ENCODE measurements around the gene TENM3. TPM values are rescaled to one million over a fixed set of nuclear protein-coding genes. Genes with fewer than 3 reads are reported as not detected.
"Not testable (repeated sequence)": the region's sequence is repeated elsewhere in the genome, so short reads cannot be mapped to it uniquely, and the experiment has no call there.

The TENM3 gene
- total RNA-seq, 1 donor from 2014 or later, result 40.4 TPM

- H3K27me3 Mint-ChIP-seq, result peaks cover 15% of the 10 kb centered on the region
These were observed 569.7 kb downstream of the TENM3 start for GRCh38 chr4:182812916-182813315.

GRCh38 chr4:182814065-182814464, 570.9 kb downstream of the TENM3 start:
- not testable (repeated sequence) for H3K9me3 Mint-ChIP-seq (ENCODE audit: low read depth); H3K4me1 Mint-ChIP-seq (ENCODE audit: low read depth); H3K4me3 Mint-ChIP-seq (ENCODE audit: low read depth); H3K27ac Mint-ChIP-seq; DNase-seq (ENCODE audit: low spot score, unreplicated experiment); H3K36me3 Mint-ChIP-seq (ENCODE audit: insufficient read depth)
- H3K27me3 Mint-ChIP-seq, result peaks cover 20% of the 10 kb centered on the region

More at GRCh38 chr4:182812916-182813315, 569.7 kb downstream of the TENM3 start:
- Mint-ChIP-seq H3K4me1 (ENCODE audit: low read depth) (no peaks in the 10 kb centered on the region), H3K27ac (no peak overlapping the region), H3K9me3 (ENCODE audit: low read depth) (peaks cover 9% of the 10 kb centered on the region), H3K4me3 (ENCODE audit: low read depth) (no peak overlapping the region), H3K36me3 (ENCODE audit: insufficient read depth) (peaks cover 3% of the 10 kb centered on the region)
- no peak for TF ChIP-seq CTCF (IDR thresholded peaks at IDR 0.05; ENCODE audit: unreplicated experiment)
- no peak for DNase-seq (ENCODE audit: low spot score, unreplicated experiment)

- Mint-ChIP-seq H3K4me3 (ENCODE audit: low read depth) (no peak overlapping the region), H3K27me3 (peaks cover 25% of the 10 kb centered on the region), H3K9me3 (ENCODE audit: low read depth) (no peaks in the 10 kb centered on the region), H3K36me3 (ENCODE audit: insufficient read depth) (no peaks in the 10 kb centered on the region), H3K4me1 (ENCODE audit: low read depth) (peaks cover 3% of the 10 kb centered on the region), H3K27ac (peak overlapping the region; percentile 42)
- no peak for TF ChIP-seq CTCF (IDR thresholded peaks at IDR 0.05; ENCODE audit: unreplicated experiment)
- DNase-seq (ENCODE audit: low spot score, unreplicated experiment), result no peak
These were observed 575.9 kb downstream of the TENM3 start for GRCh38 chr4:182818926-182819730.

- H3K4me1 Mint-ChIP-seq (ENCODE audit: low read depth), result peaks cover 3% of the 10 kb centered on the region
- no peaks in the 10 kb centered on the region for H3K36me3 Mint-ChIP-seq (ENCODE audit: insufficient read depth)
- peaks cover 25% of the 10 kb centered on the region for H3K27me3 Mint-ChIP-seq
These were observed 576.5 kb downstream of the TENM3 start for GRCh38 chr4:182819751-182820150.

GRCh38 chr4:182822554-182822953, 579.4 kb downstream of the TENM3 start:
- Mint-ChIP-seq H3K9me3 (ENCODE audit: low read depth) (no peaks in the 10 kb centered on the region), H3K4me1 (ENCODE audit: low read depth) (peaks cover 3% of the 10 kb centered on the region), H3K27ac (no peak overlapping the region), H3K4me3 (ENCODE audit: low read depth) (no peak overlapping the region), H3K36me3 (ENCODE audit: insufficient read depth) (no peaks in the 10 kb centered on the region), H3K27me3 (peaks cover 13% of the 10 kb centered on the region)
- TF ChIP-seq CTCF (IDR thresholded peaks at IDR 0.05; ENCODE audit: unreplicated experiment), result no peak
- no peak for DNase-seq (ENCODE audit: low spot score, unreplicated experiment)

More at GRCh38 chr4:182819751-182820150, 576.5 kb downstream of the TENM3 start:
- no peak overlapping the region for H3K27ac Mint-ChIP-seq
- no peak for TF ChIP-seq CTCF (IDR thresholded peaks at IDR 0.05; ENCODE audit: unreplicated experiment)
- DNase-seq (ENCODE audit: low spot score, unreplicated experiment), result no peak
- no peaks in the 10 kb centered on the region for H3K9me3 Mint-ChIP-seq (ENCODE audit: low read depth)
- H3K4me3 Mint-ChIP-seq (ENCODE audit: low read depth), result no peak overlapping the region

- H3K36me3 Mint-ChIP-seq (ENCODE audit: insufficient read depth), result no peaks in the 10 kb centered on the region
- H3K4me1 Mint-ChIP-seq (ENCODE audit: low read depth), result peaks cover 1% of the 10 kb centered on the region
- H3K4me3 Mint-ChIP-seq (ENCODE audit: low read depth), result no peak overlapping the region
- DNase-seq (ENCODE audit: low spot score, unreplicated experiment), result no peak
- no peaks in the 10 kb centered on the region for H3K9me3 Mint-ChIP-seq (ENCODE audit: low read depth)
- no peak overlapping the region for H3K27ac Mint-ChIP-seq
- peaks cover 12% of the 10 kb centered on the region for H3K27me3 Mint-ChIP-seq
- TF ChIP-seq CTCF (IDR thresholded peaks at IDR 0.05; ENCODE audit: unreplicated experiment), result no peak
These were observed 580.4 kb downstream of the TENM3 start for GRCh38 chr4:182823576-182823975.

Data from progenitor cell of endocrine pancreas (in vitro differentiated cells).